HepG2 (cell line): ENCODE measurements around the gene PLRG1. TPM values are rescaled to one million over a fixed set of nuclear protein-coding genes. Genes with fewer than 3 reads are reported as not detected.

Experiments used
- ATAC-seq: fragments of 200-7000 bp; cut with Tn5 transposase; 3 replicates; pipeline ENCODE4 v1.9.1; 2020; ENCODE audit warnings: mild to moderate bottlenecking, moderate library complexity
- BruUV-seq: library from RNA; stranded (reverse); fragments of 400-500 nt; replicated peaks from 2 replicates; lab custom pipeline; 2021; lab: Mats Ljungman, UMichigan
- CTCF ChIA-PET: fragments of 300-600 bp; formaldehyde crosslinking; extraction: SDS; loops from one replicate; lab custom pipeline; 2021; ENCODE audit warnings: low total read pairs, inconsistent platforms, low intra/inter-chr PET ratio; lab: Yijun Ruan, JAX
- POLR2A ChIA-PET: fragments of 350-600 bp; sonication (Branson Sonifier 250); formaldehyde crosslinking; loops from one replicate; lab custom pipeline; 2020; ENCODE audit warnings: antibody characterized with exemption, inconsistent platforms; lab: Yijun Ruan, JAX
- DNase-seq: peaks from one replicate; pipeline ENCODE4 v3.0.0-alpha.2; 2015; ENCODE audit warnings: low spot score
- FAIRE-seq: peaks from 3 replicates; lab custom pipeline; 2011; peaks lifted over from hg19 to GRCh38; lab: Jason Lieb, UNC
- H2AFZ ChIP-seq: one replicate; pipeline ENCODE4 v1.6.1; 2011; ENCODE audit warnings: low read length, inconsistent platforms
- H3K27ac ChIP-seq: fragments of 300-600 bp; 3 replicates; pipeline ENCODE4 v1.8.0; 2011; ENCODE audit warnings: mixed run types, mild to moderate bottlenecking, mixed read lengths, low read length, inconsistent platforms; ENCODE audit not compliant: insufficient read depth; ENCODE audit errors: extremely low read length
- H3K27me3 ChIP-seq, 2 experiments: fragments of 200-600 bp in 1 of 2; 2 replicates in 1 of 2; 3 replicates in 1 of 2; pipeline versions ENCODE4 v1.6.0 to v1.8.0; 2011; ENCODE audit warnings: low read length in 2 of 2, mild to moderate bottlenecking in 2 of 2, moderate library complexity in 2 of 2, inconsistent platforms in 1 of 2; ENCODE audit not compliant: insufficient read depth in 2 of 2, control insufficient read depth in 1 of 2
- H3K36me3 ChIP-seq, 2 experiments: fragments of 200-600 bp in 1 of 2; replicated peaks in 1 of 2; 2 replicates in 1 of 2; 3 replicates in 1 of 2; pipeline versions ENCODE4 v1.5.1 to v1.8.0; 2011; ENCODE audit warnings: low read length in 2 of 2, inconsistent platforms in 1 of 2; ENCODE audit not compliant: insufficient read depth in 2 of 2, control insufficient read depth in 1 of 2
- H3K4me1 ChIP-seq: 2 replicates; pipeline ENCODE4 v1.5.1; 2012; ENCODE audit warnings: low read length, inconsistent platforms; ENCODE audit not compliant: insufficient read depth
- H3K4me2 ChIP-seq: 2 replicates; pipeline ENCODE4 v1.6.0; 2011; ENCODE audit warnings: low read depth, low read length, inconsistent platforms
- H3K4me3 ChIP-seq, 3 experiments: fragments of 200-600 bp in 1 of 3; sonication (generic), shearing (Covaris generic) in 1 of 3; replicated peaks in 1 of 3; 2 replicates each; pipeline ENCODE4 v1.5.1; 2011 to 2016; ENCODE audit warnings: low read length in 3 of 3, inconsistent platforms in 2 of 3, low read depth in 2 of 3, mild to moderate bottlenecking in 2 of 3, control low read depth in 1 of 3, mixed read lengths in 1 of 3; ENCODE audit not compliant: insufficient read depth in 1 of 3
- H3K79me2 ChIP-seq: one replicate; pipeline ENCODE4 v1.6.1; 2011; ENCODE audit warnings: low read length, inconsistent platforms; ENCODE audit not compliant: insufficient read depth
- H3K9ac ChIP-seq: 2 replicates; pipeline ENCODE4 v1.6.0; 2011; ENCODE audit warnings: mild to moderate bottlenecking, low read depth, low read length, inconsistent platforms; ENCODE audit not compliant: insufficient read depth
- H3K9me3 ChIP-seq: 2 replicates; pipeline ENCODE4 v1.5.1; 2012; ENCODE audit warnings: mild to moderate bottlenecking, low read length
- H4K20me1 ChIP-seq: 2 replicates; pipeline ENCODE4 v1.6.0; 2011; ENCODE audit warnings: inconsistent platforms, mild to moderate bottlenecking, low read length, moderate library complexity; ENCODE audit not compliant: insufficient read depth
- CC2D1A ChIP-seq: sonication (generic); formaldehyde crosslinking; IDR thresholded peaks from 2 replicates; pipeline ENCODE4 v1.8.1; 2023; ENCODE audit warnings: mild to moderate bottlenecking, missing genetic modification reagents
- HCFC1 ChIP-seq: fragments of 150-350 bp; IDR thresholded peaks from 2 replicates; pipeline ENCODE4 v1.6.1; 2014; ENCODE audit warnings: low read depth, low read length
- RORA ChIP-seq: sonication (generic); formaldehyde crosslinking; IDR thresholded peaks from 2 replicates; pipeline ENCODE4 v1.5.0; 2020; ENCODE audit warnings: mild to moderate bottlenecking, missing genetic modification reagents, moderate library complexity
- TEAD2 ChIP-seq: sonication (generic); formaldehyde crosslinking; IDR thresholded peaks from 2 replicates; pipeline ENCODE4 v1.9.0; 2021; ENCODE audit warnings: missing genetic modification reagents
- ZBTB38 ChIP-seq: sonication (generic); formaldehyde crosslinking; IDR thresholded peaks from 2 replicates; pipeline ENCODE4 v1.5.1; 2020; ENCODE audit warnings: mild to moderate bottlenecking, missing genetic modification reagents
- WGBS: methylation state at CpG from one replicate; pipeline ENCODE4 v1.1.6; 2017; ENCODE audit warnings: low lambda C conversion rate; 5-methylcytosine and 5-hydroxymethylcytosine counted together
- in situ Hi-C: cut with HindIII; loops from 2 replicates; pipeline ENCODE4 v1.10.0; 2017; ENCODE audit warnings: low pct_unique_long_range_greater_than_20kb; ENCODE audit not compliant: extremely low pct_ligation_motif_present
- intact Hi-C: fragments of 100-400 bp; cut with micrococcal nuclease; formaldehyde crosslinking; loops from one replicate; pipeline ENCODE4 v1.10.0; 2022; ENCODE audit not compliant: unreplicated experiment
- polyA plus RNA-seq, 8 experiments: library from polyadenylated mRNA; depleted of rRNA in 3 of 8; stranded (reverse) in 7 of 8; unstranded in 1 of 8; fragments of >200 nt; fragmentation: Illumina TruSeq in 4 of 8; extraction: Trizol in 4 of 8; gene quantifications; 2 replicates each; pipeline versions ENCODE4 v1.2.1 to v1.2.3, GENCODE V29; 2011 to 2016; ENCODE audit warnings: low read depth in 4 of 8, missing spikeins in 1 of 8, mixed read lengths in 1 of 8; ENCODE audit not compliant: insufficient read depth in 1 of 8
- total RNA-seq, 5 experiments: library from RNA; depleted of rRNA; stranded (reverse); fragments of >200 nt; fragmentation: Illumina TruSeq; extraction: Trizol; gene quantifications; 2 replicates each; pipeline ENCODE4 v1.2.3, GENCODE V29; 2016; ENCODE audit warnings: low read depth in 1 of 5
- TF ChIP-seq, protein P1 (sequence below): sonication (generic); formaldehyde crosslinking; IDR thresholded peaks from 2 replicates; pipeline ENCODE4 v1.4.0; 2020; ENCODE audit warnings: missing genetic modification reagents

Gene PLRG1
- total and polyA plus RNA-seq, 2 of the 13 experiments (the other 11 are each of a cell fraction or from before 2014, with no cell fraction given) = 77.3 to 110 TPM

DNA sequence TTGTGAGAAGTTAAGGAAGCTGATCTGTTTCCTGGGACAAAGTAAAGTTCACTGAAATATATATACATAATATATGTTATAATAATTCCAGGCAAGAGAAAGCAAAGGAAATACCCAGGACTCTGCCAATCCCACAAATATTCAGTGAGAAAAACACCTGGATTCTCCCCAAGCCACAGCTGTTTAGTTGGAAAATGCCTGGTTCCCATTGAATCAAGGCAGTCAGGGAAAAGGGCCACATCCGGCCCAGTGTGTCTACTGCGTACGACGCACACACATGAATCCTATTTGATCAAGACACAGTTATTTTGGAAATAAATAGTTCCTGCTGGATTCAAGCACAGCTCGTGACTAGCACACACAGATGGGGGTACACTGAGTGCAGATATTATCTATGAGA lies 52.3 kb downstream of the PLRG1 start:
- POLR2A ChIA-PET = no interaction called here
- intact Hi-C loops = no loop called here
- WGBS = 45% methylated on average over 5 of the region's 5 CpGs
- Histone ChIP-seq H3K79me2 (no peaks in the 10 kb centered on the region), H3K27ac (no peak overlapping the region), H3K36me3 (no peaks in the 10 kb centered on the region), H3K27me3 (peaks cover 1 to 6% of the 10 kb centered on the region in 2 experiments; a peak in 3 of 5 replicates), H3K9me3 (no peaks in the 10 kb centered on the region), H3K4me3 (no peak overlapping the region), H2AFZ (no peak overlapping the region), H4K20me1 (no peaks in the 10 kb centered on the region), H3K4me1 (no peaks in the 10 kb centered on the region), H3K4me2 (no peak overlapping the region), H3K9ac (no peak overlapping the region)
- TF ChIP-seq RORA (CRISPR knock-in tag) (no peak), TEAD2 (CRISPR knock-in tag) (no peak), HCFC1 (no peak), CC2D1A (CRISPR knock-in tag) (no peak), ZBTB38 (CRISPR knock-in tag) (no peak)
- TF ChIP-seq, protein P1, sequence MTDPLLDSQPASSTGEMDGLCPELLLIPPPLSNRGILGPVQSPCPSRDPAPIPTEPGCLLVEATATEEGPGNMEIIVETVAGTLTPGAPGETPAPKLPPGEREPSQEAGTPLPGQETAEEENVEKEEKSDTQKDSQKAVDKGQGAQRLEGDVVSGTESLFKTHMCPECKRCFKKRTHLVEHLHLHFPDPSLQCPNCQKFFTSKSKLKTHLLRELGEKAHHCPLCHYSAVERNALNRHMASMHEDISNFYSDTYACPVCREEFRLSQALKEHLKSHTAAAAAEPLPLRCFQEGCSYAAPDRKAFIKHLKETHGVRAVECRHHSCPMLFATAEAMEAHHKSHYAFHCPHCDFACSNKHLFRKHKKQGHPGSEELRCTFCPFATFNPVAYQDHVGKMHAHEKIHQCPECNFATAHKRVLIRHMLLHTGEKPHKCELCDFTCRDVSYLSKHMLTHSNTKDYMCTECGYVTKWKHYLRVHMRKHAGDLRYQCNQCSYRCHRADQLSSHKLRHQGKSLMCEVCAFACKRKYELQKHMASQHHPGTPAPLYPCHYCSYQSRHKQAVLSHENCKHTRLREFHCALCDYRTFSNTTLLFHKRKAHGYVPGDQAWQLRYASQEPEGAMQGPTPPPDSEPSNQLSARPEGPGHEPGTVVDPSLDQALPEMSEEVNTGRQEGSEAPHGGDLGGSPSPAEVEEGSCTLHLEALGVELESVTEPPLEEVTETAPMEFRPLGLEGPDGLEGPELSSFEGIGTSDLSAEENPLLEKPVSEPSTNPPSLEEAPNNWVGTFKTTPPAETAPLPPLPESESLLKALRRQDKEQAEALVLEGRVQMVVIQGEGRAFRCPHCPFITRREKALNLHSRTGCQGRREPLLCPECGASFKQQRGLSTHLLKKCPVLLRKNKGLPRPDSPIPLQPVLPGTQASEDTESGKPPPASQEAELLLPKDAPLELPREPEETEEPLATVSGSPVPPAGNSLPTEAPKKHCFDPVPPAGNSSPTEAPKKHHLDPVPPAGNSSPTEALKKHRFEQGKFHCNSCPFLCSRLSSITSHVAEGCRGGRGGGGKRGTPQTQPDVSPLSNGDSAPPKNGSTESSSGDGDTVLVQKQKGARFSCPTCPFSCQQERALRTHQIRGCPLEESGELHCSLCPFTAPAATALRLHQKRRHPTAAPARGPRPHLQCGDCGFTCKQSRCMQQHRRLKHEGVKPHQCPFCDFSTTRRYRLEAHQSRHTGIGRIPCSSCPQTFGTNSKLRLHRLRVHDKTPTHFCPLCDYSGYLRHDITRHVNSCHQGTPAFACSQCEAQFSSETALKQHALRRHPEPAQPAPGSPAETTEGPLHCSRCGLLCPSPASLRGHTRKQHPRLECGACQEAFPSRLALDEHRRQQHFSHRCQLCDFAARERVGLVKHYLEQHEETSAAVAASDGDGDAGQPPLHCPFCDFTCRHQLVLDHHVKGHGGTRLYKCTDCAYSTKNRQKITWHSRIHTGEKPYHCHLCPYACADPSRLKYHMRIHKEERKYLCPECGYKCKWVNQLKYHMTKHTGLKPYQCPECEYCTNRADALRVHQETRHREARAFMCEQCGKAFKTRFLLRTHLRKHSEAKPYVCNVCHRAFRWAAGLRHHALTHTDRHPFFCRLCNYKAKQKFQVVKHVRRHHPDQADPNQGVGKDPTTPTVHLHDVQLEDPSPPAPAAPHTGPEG (CRISPR knock-in tag) = no peak
- CTCF ChIA-PET = no interaction called here
- in situ Hi-C loops = no loop called here
- DNase-seq (no peak), ATAC-seq (no peak), FAIRE-seq (no peak)
- BruUV-seq = no TSS peak
